Breast epithelium (tissue), 4 donors: Measurements from ENCODE around the gene NCAPG2. TPM values are rescaled to one million over a fixed set of nuclear protein-coding genes. Genes with fewer than 3 reads are reported as not detected.

ENCODE experiments used
- DNase-seq, 2 donors: peaks; one replicate each; pipeline ENCODE4 v3.0.0-alpha.2; 2019; ENCODE audit warnings: low spot score in 2 of 2
- H3K27ac ChIP-seq, 2 donors: fragments of 200-600 bp; sonication (generic) in 1 of 2; one replicate each; pipeline ENCODE4 v1.5.1; 2016 to 2019; ENCODE audit warnings: mild to moderate bottlenecking in 1 of 2
- H3K27me3 ChIP-seq, 2 donors: fragments of 200-600 bp; sonication (generic) in 1 of 2; one replicate each; pipeline versions ENCODE4 v1.5.1 to v1.6.0; 2017 to 2019; ENCODE audit warnings: control low read depth in 1 of 2, mild to moderate bottlenecking in 1 of 2
- H3K36me3 ChIP-seq: fragments of 200-600 bp; one replicate; pipeline ENCODE4 v1.5.1; 2019
- H3K4me1 ChIP-seq, 2 donors: fragments of 200-600 bp; sonication (generic); one replicate each; pipeline ENCODE4 v1.5.1; 2016 to 2019; ENCODE audit warnings: control low read depth in 1 of 2
- H3K4me3 ChIP-seq, 3 donors: fragments of 200-600 bp; sonication (generic); 1 replicate in 2 of 3; 2 replicates in 1 of 3; pipeline ENCODE4 v1.5.1; 2016 to 2019; ENCODE audit warnings: mild to moderate bottlenecking in 3 of 3, moderate library complexity in 2 of 3
- H3K9me3 ChIP-seq, 2 donors: fragments of 200-600 bp; sonication (generic) in 1 of 2; one replicate each; pipeline ENCODE4 v1.5.1; 2016 to 2019; ENCODE audit warnings: control low read depth in 1 of 2
- POLR2A ChIP-seq: fragments of 450-650 bp; IDR thresholded peaks from one replicate; pipeline ENCODE4 v1.6.1; 2016; ENCODE audit warnings: antibody characterized with exemption, mild to moderate bottlenecking, moderate library complexity
- POLR2AphosphoS5 ChIP-seq, 3 donors: sonication (generic); formaldehyde crosslinking; IDR thresholded peaks; one replicate each; pipeline ENCODE4 v1.6.1; 2017; ENCODE audit warnings: antibody characterized with exemption in 3 of 3
- intact Hi-C: fragments of 100-400 bp; cut with DNase I; formaldehyde crosslinking; loops from one replicate; pipeline ENCODE4 v1.15.1; 2023; ENCODE audit warnings: low total_unique reads
- total RNA-seq, 3 donors: library from RNA; depleted of rRNA; stranded (reverse); fragments of >200 nt; gene quantifications; one replicate each; pipeline ENCODE4 v1.1.0, GENCODE V29; 2016
- TF ChIP-seq, protein P1 (sequence below), 3 donors: fragments of 450-650 bp; IDR thresholded peaks; one replicate each; pipeline ENCODE4 v1.5.1; 2016 to 2017; ENCODE audit warnings: antibody characterized with exemption in 3 of 3, mild to moderate bottlenecking in 3 of 3, moderate library complexity in 3 of 3

NCAPG2 gene
- total RNA-seq, 3 donors from 2014 or later: 9.8 to 12.5 (median 10.4) TPM

- no peaks in the 10 kb centered on the region for H3K36me3 ChIP-seq
- TF ChIP-seq, protein P1, sequence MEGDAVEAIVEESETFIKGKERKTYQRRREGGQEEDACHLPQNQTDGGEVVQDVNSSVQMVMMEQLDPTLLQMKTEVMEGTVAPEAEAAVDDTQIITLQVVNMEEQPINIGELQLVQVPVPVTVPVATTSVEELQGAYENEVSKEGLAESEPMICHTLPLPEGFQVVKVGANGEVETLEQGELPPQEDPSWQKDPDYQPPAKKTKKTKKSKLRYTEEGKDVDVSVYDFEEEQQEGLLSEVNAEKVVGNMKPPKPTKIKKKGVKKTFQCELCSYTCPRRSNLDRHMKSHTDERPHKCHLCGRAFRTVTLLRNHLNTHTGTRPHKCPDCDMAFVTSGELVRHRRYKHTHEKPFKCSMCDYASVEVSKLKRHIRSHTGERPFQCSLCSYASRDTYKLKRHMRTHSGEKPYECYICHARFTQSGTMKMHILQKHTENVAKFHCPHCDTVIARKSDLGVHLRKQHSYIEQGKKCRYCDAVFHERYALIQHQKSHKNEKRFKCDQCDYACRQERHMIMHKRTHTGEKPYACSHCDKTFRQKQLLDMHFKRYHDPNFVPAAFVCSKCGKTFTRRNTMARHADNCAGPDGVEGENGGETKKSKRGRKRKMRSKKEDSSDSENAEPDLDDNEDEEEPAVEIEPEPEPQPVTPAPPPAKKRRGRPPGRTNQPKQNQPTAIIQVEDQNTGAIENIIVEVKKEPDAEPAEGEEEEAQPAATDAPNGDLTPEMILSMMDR (IDR thresholded peaks at IDR 0.05): no peak
- TF ChIP-seq POLR2AphosphoS5 (IDR thresholded peaks at IDR 0.05) (no peak), POLR2A (no peak)
- DNase-seq: no peak
- H3K4me3 ChIP-seq: no peak overlapping the region
- H3K27me3 ChIP-seq: no peaks in the 10 kb centered on the region
- no peaks in the 10 kb centered on the region for H3K9me3 ChIP-seq
- no peaks in the 10 kb centered on the region for H3K4me1 ChIP-seq
- no peak overlapping the region for H3K27ac ChIP-seq
- intact Hi-C loops: no loop called here
Measured at GRCh38 chr7:158724658-158725505, 20.3 kb upstream of the NCAPG2 start.

DNA sequence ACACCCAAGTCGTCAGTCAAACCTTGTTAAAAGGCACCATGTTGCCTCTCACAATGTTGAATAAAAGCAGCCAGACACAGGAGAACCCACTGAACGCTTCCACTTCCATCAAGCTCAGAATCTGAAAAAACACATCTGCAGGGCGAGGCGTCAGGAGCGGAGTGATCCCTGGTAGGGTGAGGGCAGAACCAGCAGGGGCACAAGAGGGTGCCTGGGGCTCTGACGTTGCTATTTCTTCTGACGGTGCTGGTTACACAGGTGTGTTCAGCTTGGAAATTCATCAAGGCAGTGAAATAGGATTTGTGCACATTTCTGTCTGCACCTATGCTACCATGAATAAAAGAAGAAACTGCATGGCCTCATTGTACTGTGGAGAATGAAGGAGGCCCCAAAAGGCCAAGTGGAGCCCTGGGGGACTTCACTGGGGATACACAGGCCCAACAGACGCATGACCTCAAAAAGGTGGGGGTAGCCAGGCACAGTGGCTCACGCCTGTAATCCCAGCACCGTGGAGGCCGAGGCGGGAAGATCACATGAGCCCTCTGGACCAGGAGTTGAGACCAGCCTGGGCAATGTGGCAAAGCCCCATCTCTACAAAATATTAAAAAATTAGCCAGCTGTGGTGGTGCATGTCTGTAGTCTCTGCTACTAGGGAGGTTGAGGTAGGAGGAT lies 19.2 kb upstream of the NCAPG2 start:
- TF ChIP-seq POLR2A (no peak), POLR2AphosphoS5 (IDR thresholded peaks at IDR 0.05) (no peak)
- TF ChIP-seq, protein P1 (IDR thresholded peaks at IDR 0.05): no peak
- Histone ChIP-seq H3K27me3 (no peaks in the 10 kb centered on the region), H3K36me3 (no peaks in the 10 kb centered on the region), H3K4me1 (no peaks in the 10 kb centered on the region), H3K4me3 (no peak overlapping the region), H3K9me3 (no peaks in the 10 kb centered on the region), H3K27ac (no peak overlapping the region)
- DNase-seq: no peak
- intact Hi-C loops: no loop called here

GRCh38 chr7:158723266-158723665 lies 18.7 kb upstream of the NCAPG2 start:
- TF ChIP-seq POLR2A: no peak
- TF ChIP-seq, protein P1 (IDR thresholded peaks at IDR 0.05): no peak
- no peak for TF ChIP-seq POLR2AphosphoS5 (IDR thresholded peaks at IDR 0.05)
- Histone ChIP-seq H3K9me3 (no peaks in the 10 kb centered on the region), H3K4me3 (no peak overlapping the region), H3K27ac (no peak overlapping the region), H3K4me1 (no peaks in the 10 kb centered on the region), H3K36me3 (no peaks in the 10 kb centered on the region), H3K27me3 (no peaks in the 10 kb centered on the region)
- intact Hi-C loops: no loop called here
- DNase-seq: no peak

DNA sequence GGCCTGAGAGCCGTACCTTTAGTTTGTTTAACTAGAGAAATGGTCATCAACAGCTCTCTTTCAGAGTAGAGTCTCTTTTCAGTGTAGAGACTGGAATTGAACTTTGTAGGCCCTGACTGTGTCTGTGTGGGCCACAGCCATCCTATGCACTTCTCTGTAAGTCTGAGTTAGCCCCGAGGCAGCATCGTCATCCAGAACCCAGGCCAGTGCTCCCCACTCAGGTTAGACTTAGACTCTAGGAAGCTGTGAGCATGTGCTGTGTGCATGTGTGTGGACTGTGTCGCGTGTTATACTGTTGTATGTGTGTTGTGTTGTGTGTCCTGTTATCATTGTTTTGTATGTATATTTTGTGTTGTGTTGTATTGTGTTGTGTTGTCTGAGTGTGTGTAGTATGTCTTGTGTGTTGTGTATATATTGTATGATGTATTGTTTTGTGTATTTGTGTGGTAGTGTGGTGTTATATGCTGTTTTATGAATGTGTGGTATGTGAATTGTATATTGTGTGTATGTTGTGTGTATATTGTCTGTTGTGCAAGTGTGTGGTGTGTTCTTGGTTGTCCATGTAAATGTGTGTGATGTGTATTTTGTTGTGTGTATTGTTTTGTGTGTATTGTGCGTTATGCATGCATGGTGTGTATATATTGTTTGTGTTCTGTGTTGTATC lies 18.1 kb upstream of the NCAPG2 start:
- intact Hi-C loops: no loop called here
- TF ChIP-seq, protein P1 (IDR thresholded peaks at IDR 0.05): no peak
- no peak for TF ChIP-seq POLR2A
- no peak for TF ChIP-seq POLR2AphosphoS5 (IDR thresholded peaks at IDR 0.05)

More for the DNA sequence above, 18.1 kb upstream of the NCAPG2 start:
- Histone ChIP-seq H3K27ac (no peak overlapping the region), H3K4me1 (no peaks in the 10 kb centered on the region), H3K9me3 (no peaks in the 10 kb centered on the region), H3K4me3 (no peak overlapping the region), H3K36me3 (no peaks in the 10 kb centered on the region), H3K27me3 (no peaks in the 10 kb centered on the region)
- DNase-seq: no peak
